Measurements from ENCODE around the gene RALY. TPM values are rescaled to one million over a fixed set of nuclear protein-coding genes. Genes with fewer than 3 reads are reported as not detected.

The RALY gene
- total RNA-seq, 2 donors from 2014 or later: 136 to 182 TPM

GRCh38 chr20:34047010-34047687 lies 53.4 kb downstream of the RALY start:
- H3K9me3 Mint-ChIP-seq: no peaks in the 10 kb centered on the region
- Histone ChIP-seq H3K36me3 (ENCODE audit: control insufficient read depth, insufficient read depth, low read length) (no peaks in the 10 kb centered on the region), H3K27ac (ENCODE audit: low read depth, low read length) (no peak overlapping the region), H3K4me3 (ENCODE audit: low read length) (no peak overlapping the region), H3K4me1 (ENCODE audit: control insufficient read depth, insufficient read depth, low read length) (peaks cover 8% of the 10 kb centered on the region), H3K9ac (ENCODE audit: extremely low read depth, low read length, poor library complexity, severe bottlenecking) (no peak overlapping the region), H3K9me3 (ENCODE audit: control insufficient read depth, low read length) (no peaks in the 10 kb centered on the region), H3K27me3 (ENCODE audit: control insufficient read depth, insufficient read depth, low read length, poor library complexity, severe bottlenecking) (no peaks in the 10 kb centered on the region)
- H3K27ac Mint-ChIP-seq: no peak overlapping the region
- no peak overlapping the region for H3K4me3 Mint-ChIP-seq
- no peaks in the 10 kb centered on the region for H3K27me3 Mint-ChIP-seq (ENCODE audit: insufficient read depth)
- peaks cover 4% of the 10 kb centered on the region for H3K36me3 Mint-ChIP-seq (ENCODE audit: low read depth)
- peaks cover 54% of the 10 kb centered on the region for H3K4me1 Mint-ChIP-seq
- TF ChIP-seq CTCF (conservative IDR thresholded peaks at IDR 0.05): no peak
- WGBS, 2 experiments (ENCODE audit: insufficient coverage in 1 of 2, insufficient read length in 1 of 2): 85 to 96% methylated on average over 4 to 7 of the region's 7 CpGs
- DNase-seq: no peak

- no peak for TF ChIP-seq CTCF (conservative IDR thresholded peaks at IDR 0.05)
- no peak overlapping the region for H3K27ac Mint-ChIP-seq
- H3K9ac ChIP-seq (ENCODE audit: extremely low read depth, low read length, poor library complexity, severe bottlenecking): no peak overlapping the region
- H3K9me3 Mint-ChIP-seq: no peaks in the 10 kb centered on the region
- H3K4me1 Mint-ChIP-seq: peaks cover 58% of the 10 kb centered on the region
- peaks cover 8% of the 10 kb centered on the region for H3K4me1 ChIP-seq (ENCODE audit: control insufficient read depth, insufficient read depth, low read length)
- 76 to 89% methylated on average over 3 to 4 of the region's 4 CpGs for WGBS, 2 experiments (ENCODE audit: insufficient coverage in 1 of 2, insufficient read length in 1 of 2)
- no peaks in the 10 kb centered on the region for H3K27me3 ChIP-seq (ENCODE audit: control insufficient read depth, insufficient read depth, low read length, poor library complexity, severe bottlenecking)
- no peak for DNase-seq
- no peak overlapping the region for H3K4me3 ChIP-seq (ENCODE audit: low read length)
- H3K27me3 Mint-ChIP-seq (ENCODE audit: insufficient read depth): no peaks in the 10 kb centered on the region
- peaks cover 7% of the 10 kb centered on the region for H3K36me3 Mint-ChIP-seq (ENCODE audit: low read depth)
- H3K4me3 Mint-ChIP-seq: no peak overlapping the region
- no peaks in the 10 kb centered on the region for H3K9me3 ChIP-seq (ENCODE audit: control insufficient read depth, low read length)
- no peaks in the 10 kb centered on the region for H3K36me3 ChIP-seq (ENCODE audit: control insufficient read depth, insufficient read depth, low read length)
- H3K27ac ChIP-seq (ENCODE audit: low read depth, low read length): no peak overlapping the region
These were observed 54.2 kb downstream of the RALY start for GRCh38 chr20:34047917-34048316.

GRCh38 chr20:34049389-34049788 lies 55.7 kb downstream of the RALY start:
- Mint-ChIP-seq H3K9me3 (no peaks in the 10 kb centered on the region), H3K36me3 (ENCODE audit: low read depth) (peaks cover 9% of the 10 kb centered on the region), H3K4me1 (peaks cover 62% of the 10 kb centered on the region), H3K4me3 (no peak overlapping the region), H3K27me3 (ENCODE audit: insufficient read depth) (no peaks in the 10 kb centered on the region), H3K27ac (no peak overlapping the region)
- DNase-seq: no peak
- Histone ChIP-seq H3K4me3 (ENCODE audit: low read length) (no peak overlapping the region), H3K27ac (ENCODE audit: low read depth, low read length) (no peak overlapping the region), H3K9ac (ENCODE audit: extremely low read depth, low read length, poor library complexity, severe bottlenecking) (no peak overlapping the region), H3K36me3 (ENCODE audit: control insufficient read depth, insufficient read depth, low read length) (no peaks in the 10 kb centered on the region), H3K27me3 (ENCODE audit: control insufficient read depth, insufficient read depth, low read length, poor library complexity, severe bottlenecking) (no peaks in the 10 kb centered on the region), H3K4me1 (ENCODE audit: control insufficient read depth, insufficient read depth, low read length) (peaks cover 8% of the 10 kb centered on the region), H3K9me3 (ENCODE audit: control insufficient read depth, low read length) (no peaks in the 10 kb centered on the region)
- no peak for TF ChIP-seq CTCF (conservative IDR thresholded peaks at IDR 0.05)
- WGBS, 2 experiments (ENCODE audit: insufficient coverage in 1 of 2, insufficient read length in 1 of 2): 100% methylated on average over 1 of the region's 1 CpG

Data from endodermal cell (in vitro differentiated cells).